ENCODE data around the gene FMOD.

DNA sequence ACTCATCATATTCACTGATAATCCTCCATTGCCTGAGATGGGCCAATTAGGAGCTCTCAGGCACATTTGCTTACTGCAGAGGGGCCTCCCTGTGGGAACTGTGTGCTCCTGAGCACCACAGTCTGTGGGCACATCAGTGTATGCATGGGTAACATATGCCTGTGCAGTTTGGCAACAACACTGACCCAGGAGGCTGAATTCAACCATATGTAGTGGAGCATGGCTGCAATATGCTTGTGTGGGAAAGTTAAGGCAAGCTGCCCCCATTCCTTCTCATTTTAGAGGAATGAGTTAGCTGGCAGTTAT is 11.8 kb upstream of the FMOD start:
- no peak for TF ChIP-seq CTCF (IDR thresholded peaks at IDR 0.05)
- no peak for TF ChIP-seq EP300 (IDR thresholded peaks at IDR 0.05)
- TF ChIP-seq POLR2AphosphoS5 (IDR thresholded peaks at IDR 0.05): no peak
- TF ChIP-seq POLR2A (IDR thresholded peaks at IDR 0.05): no peak
